GM12801 (cell line): ENCODE results near the gene ADGRB2.

Source experiments
- TF ChIP-seq, protein P1 (sequence below): IDR thresholded peaks from one replicate; pipeline ENCODE4 v1.5.1; 2011; ENCODE audit warnings: control low read depth; ENCODE audit not compliant: insufficient read length; ENCODE audit errors: extremely low read depth

Gene ADGRB2

DNA sequence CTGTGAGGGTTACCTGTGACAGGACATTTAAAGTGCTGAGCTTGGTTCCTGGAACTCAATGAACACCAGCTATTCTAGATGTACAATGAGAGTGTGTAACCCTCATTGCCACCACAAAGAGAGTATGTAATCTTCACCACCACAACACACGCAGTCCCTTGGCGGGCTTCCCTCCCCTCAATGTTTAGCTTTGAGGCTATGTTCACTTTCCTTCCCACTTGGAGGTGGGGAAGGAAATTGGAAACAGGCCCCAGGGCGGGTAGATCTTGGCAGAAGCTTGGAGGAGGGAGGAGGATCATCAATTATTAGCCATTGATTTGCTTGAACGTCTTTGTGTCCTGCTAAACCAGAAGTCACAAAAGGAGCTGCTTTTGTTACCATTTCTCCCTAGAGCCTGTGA lies 52.1 kb downstream of the ADGRB2 start:
- TF ChIP-seq, protein P1, sequence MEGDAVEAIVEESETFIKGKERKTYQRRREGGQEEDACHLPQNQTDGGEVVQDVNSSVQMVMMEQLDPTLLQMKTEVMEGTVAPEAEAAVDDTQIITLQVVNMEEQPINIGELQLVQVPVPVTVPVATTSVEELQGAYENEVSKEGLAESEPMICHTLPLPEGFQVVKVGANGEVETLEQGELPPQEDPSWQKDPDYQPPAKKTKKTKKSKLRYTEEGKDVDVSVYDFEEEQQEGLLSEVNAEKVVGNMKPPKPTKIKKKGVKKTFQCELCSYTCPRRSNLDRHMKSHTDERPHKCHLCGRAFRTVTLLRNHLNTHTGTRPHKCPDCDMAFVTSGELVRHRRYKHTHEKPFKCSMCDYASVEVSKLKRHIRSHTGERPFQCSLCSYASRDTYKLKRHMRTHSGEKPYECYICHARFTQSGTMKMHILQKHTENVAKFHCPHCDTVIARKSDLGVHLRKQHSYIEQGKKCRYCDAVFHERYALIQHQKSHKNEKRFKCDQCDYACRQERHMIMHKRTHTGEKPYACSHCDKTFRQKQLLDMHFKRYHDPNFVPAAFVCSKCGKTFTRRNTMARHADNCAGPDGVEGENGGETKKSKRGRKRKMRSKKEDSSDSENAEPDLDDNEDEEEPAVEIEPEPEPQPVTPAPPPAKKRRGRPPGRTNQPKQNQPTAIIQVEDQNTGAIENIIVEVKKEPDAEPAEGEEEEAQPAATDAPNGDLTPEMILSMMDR = no peak

DNA sequence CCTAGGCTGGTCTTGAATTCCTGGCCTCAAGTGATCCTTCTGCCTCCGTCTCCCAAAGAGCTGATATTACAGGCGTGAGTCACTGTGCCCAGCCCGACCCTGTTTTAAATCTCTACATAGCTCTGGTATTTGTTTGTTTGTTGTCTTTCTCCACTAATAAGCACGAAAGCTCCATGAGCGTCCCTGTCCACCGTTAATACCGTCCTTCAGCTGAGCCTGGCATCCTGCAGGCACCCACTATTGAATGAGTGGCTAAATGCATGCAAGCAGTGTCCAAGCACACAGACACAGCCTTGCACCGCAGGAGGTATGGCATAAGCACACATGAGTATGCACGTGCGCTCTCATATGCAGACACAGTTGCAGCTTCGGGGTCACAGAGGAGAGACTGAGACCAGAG lies 55.8 kb downstream of the ADGRB2 start:
- TF ChIP-seq, protein P1 = no peak

DNA sequence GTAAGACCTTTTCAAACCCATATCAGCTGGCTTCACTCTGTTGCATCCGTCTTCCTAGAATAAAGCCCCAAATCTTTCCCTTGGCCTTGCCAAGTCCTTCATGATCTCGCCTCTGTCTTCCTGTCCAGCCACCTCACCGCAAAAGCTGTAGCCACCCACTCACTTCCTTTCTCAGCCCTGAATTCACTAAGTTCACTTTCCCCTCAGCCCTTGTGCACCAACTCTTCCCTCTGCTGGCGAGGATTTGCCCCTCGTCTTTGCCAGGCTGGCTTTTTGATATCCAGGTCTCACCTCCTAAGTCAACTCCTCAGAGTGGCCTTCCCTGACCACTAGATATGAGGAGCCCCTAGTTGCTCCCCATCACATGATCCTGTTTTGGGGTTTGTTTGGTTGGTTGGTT lies 56.4 kb downstream of the ADGRB2 start:
- TF ChIP-seq, protein P1 = no peak

DNA sequence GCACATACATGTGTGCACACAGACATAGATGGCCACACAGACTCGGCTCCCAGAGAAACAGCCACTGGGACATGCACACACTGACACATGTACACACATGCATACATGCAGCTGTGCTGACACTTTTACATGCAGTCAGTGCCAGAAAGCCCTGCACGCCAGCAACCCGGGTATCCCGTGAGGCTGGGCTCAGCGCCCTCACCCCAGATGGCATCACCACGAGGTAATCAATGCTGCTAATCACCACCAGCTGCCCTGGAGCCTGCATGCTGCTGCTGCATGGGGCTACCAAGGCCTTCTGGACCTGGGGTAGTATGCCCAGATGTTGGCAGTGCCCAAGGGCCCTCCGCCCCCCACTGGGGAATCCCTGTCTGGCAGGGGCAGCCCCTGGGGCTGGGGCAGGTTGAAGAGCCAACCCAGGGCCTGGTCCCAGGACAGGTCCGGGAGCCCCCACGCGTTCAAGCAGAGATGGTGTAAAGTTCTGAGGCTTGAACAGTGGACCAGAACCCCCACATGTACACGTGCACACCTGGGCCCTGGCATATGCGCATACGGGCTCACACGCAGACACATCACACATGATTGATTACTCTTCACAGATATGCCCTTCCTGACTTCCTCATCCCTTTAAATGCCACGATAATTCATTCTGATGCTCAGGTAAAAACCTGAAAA lies 57.6 kb downstream of the ADGRB2 start:
- TF ChIP-seq, protein P1 = no peak

DNA sequence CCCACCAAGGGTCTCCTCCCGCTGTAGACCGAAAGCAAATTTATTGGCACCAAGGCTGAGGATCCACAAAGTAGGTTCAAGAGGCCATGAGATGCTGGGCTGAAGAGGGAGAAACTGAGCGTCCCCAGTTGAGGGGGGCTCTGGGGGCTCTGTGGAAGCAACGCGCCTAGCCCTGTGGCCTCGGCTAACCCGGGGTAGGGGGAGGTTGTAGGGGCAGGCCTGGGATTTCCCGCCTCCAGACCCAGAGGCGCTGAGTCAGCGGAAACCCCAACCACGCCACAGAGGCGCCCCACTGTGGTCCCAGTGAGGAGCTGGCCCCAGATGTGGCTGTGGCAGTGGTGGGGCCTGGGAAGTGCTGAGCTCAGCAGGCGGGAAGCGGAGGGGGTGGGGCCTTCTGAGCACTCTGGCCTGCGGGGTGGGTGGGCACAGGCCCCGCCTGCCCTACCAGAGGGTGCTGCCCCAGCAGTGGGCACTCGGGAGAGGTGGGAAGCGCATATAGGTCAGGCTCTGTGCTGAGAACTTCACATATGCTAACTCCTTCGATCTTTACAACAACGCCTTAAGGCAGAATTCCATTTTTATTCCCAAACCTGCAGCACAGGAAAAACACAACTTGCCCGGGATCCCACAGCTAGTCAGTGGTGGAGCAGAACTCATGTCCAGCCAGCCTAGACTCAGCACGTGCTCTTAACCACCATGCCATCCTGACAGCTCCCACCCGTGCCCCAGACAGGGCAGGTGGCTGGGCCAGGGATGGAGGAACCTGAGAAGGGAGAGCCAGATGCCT lies 58.9 kb downstream of the ADGRB2 start:
- TF ChIP-seq, protein P1 = no peak

DNA sequence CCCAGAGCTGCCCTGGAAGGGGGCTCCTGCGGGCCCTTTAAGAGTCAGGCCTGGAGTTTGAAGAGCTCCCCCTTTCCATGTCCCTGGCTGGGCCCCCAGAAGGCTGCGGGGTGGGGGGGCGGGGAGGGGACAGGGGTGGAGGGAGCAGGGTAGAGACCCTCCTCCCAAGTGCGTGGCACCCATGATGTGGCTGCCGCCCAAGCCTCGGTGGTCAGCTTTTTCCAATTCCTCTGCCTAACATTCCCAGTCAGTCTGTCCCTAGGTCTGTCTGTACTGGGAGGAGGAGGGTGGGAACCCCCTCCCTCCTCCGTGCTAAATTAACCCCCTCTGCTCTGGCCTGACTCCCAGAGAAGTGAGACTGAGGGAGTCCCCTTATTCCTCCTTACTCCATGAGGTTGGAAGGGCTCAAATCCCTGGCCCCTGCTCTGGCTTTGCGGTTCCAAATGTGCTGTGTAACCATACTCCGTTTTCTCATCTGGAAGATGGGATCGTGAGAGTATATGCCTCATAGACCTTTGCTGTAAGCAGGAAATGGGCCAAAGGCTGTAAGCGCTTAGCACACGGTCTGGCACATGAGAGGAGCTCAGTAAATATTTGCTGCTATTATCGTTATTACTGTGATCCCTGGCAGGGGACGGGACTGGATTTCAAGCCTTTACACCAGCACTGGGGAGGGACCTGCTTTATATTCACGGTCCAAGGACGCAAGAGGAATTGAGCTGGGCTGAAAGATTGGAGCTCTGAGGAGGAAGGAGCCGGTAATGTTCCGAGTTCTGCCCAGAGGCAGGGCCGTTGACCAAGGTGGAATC lies 59.7 kb downstream of the ADGRB2 start:
- TF ChIP-seq, protein P1 = no peak
